ENCODE data around the gene FHOD3.
A peak's percentile ranks its signal among the peaks of the same experiment; 100 is the strongest.

Gene FHOD3

GRCh38 chr18:36660311-36660710 is 362.8 kb downstream of the FHOD3 start:
- no peak for DNase-seq (ENCODE audit: extremely low read depth, low read depth)
- H3K4me3 ChIP-seq (replicated peaks; ENCODE audit: low read depth, low read length): no peak overlapping the region
- TF ChIP-seq CTCF (IDR thresholded peaks at IDR 0.05; ENCODE audit: low read depth, low read length, missing control alignments): no peak

GRCh38 chr18:36661999-36662398 is 364.5 kb downstream of the FHOD3 start:
- TF ChIP-seq CTCF (IDR thresholded peaks at IDR 0.05; ENCODE audit: low read depth, low read length, missing control alignments): peak; percentile 46
- H3K4me3 ChIP-seq (replicated peaks; ENCODE audit: low read depth, low read length): no peak overlapping the region
- no peak for DNase-seq (ENCODE audit: extremely low read depth, low read depth)

GRCh38 chr18:36663312-36663711 is 365.8 kb downstream of the FHOD3 start:
- no peak for DNase-seq (ENCODE audit: extremely low read depth, low read depth)
- H3K4me3 ChIP-seq (replicated peaks; ENCODE audit: low read depth, low read length): no peak overlapping the region
- TF ChIP-seq CTCF (IDR thresholded peaks at IDR 0.05; ENCODE audit: low read depth, low read length, missing control alignments): no peak

- TF ChIP-seq CTCF (IDR thresholded peaks at IDR 0.05; ENCODE audit: low read depth, low read length, missing control alignments): no peak
- DNase-seq (ENCODE audit: extremely low read depth, low read depth): no peak
- no peak overlapping the region for H3K4me3 ChIP-seq (replicated peaks; ENCODE audit: low read depth, low read length)
These were observed 368.4 kb downstream of the FHOD3 start for GRCh38 chr18:36665952-36666351.

- no peak for DNase-seq (ENCODE audit: extremely low read depth, low read depth)
- TF ChIP-seq CTCF (IDR thresholded peaks at IDR 0.05; ENCODE audit: low read depth, low read length, missing control alignments): no peak
- no peak overlapping the region for H3K4me3 ChIP-seq (replicated peaks; ENCODE audit: low read depth, low read length)
These were observed 370.3 kb downstream of the FHOD3 start for GRCh38 chr18:36667811-36668210.

GRCh38 chr18:36668349-36668748 is 370.8 kb downstream of the FHOD3 start:
- no peak for TF ChIP-seq CTCF (IDR thresholded peaks at IDR 0.05; ENCODE audit: low read depth, low read length, missing control alignments)
- DNase-seq (ENCODE audit: extremely low read depth, low read depth): no peak
- H3K4me3 ChIP-seq (replicated peaks; ENCODE audit: low read depth, low read length): no peak overlapping the region

All from HFF-Myc (cell line).